HepG2 (cell line): Measurements from ENCODE around the gene SIGLEC6.

Experiments used
- CSRNP2 ChIP-seq: sonication (generic); formaldehyde crosslinking; conservative IDR thresholded peaks from 2 replicates; pipeline ENCODE4 v1.8.0; 2022; ENCODE audit warnings: low read depth, missing genetic modification reagents
- ESRRA ChIP-seq: sonication (generic); formaldehyde crosslinking; IDR thresholded peaks from 2 replicates; pipeline ENCODE4 v1.5.1; 2020; ENCODE audit warnings: mild to moderate bottlenecking, low read depth, missing genetic modification reagents
- IRF2 ChIP-seq: IDR thresholded peaks from 2 replicates; pipeline ENCODE4 v1.6.1; 2018; ENCODE audit warnings: missing genetic modification reagents, missing compliant biosample characterization
- MXI1 ChIP-seq: IDR thresholded peaks from 3 replicates; pipeline ENCODE4 v1.6.1; 2012; ENCODE audit warnings: low read depth, low read length, inconsistent platforms, borderline replicate concordance
- POLR2A ChIP-seq, 2 experiments: IDR thresholded peaks; 2 replicates each; pipeline ENCODE4 v1.6.1; 2011; ENCODE audit warnings: low read depth in 2 of 2, low read length in 2 of 2, mild to moderate bottlenecking in 1 of 2, moderate library complexity in 1 of 2; ENCODE audit not compliant: insufficient read depth in 1 of 2
- YEATS2 ChIP-seq: sonication (generic); formaldehyde crosslinking; IDR thresholded peaks from 2 replicates; pipeline ENCODE4 v1.4.0; 2020; ENCODE audit warnings: missing genetic modification reagents, borderline replicate concordance
- ZKSCAN1 ChIP-seq: fragments of 150-350 bp; IDR thresholded peaks from 2 replicates; pipeline ENCODE4 v1.6.1; 2014; ENCODE audit warnings: low read length
- TF ChIP-seq, protein P1 (sequence below): fragments of 450-650 bp; IDR thresholded peaks from 2 replicates; pipeline ENCODE4 v1.6.1; 2017; ENCODE audit warnings: mild to moderate bottlenecking

DNA sequence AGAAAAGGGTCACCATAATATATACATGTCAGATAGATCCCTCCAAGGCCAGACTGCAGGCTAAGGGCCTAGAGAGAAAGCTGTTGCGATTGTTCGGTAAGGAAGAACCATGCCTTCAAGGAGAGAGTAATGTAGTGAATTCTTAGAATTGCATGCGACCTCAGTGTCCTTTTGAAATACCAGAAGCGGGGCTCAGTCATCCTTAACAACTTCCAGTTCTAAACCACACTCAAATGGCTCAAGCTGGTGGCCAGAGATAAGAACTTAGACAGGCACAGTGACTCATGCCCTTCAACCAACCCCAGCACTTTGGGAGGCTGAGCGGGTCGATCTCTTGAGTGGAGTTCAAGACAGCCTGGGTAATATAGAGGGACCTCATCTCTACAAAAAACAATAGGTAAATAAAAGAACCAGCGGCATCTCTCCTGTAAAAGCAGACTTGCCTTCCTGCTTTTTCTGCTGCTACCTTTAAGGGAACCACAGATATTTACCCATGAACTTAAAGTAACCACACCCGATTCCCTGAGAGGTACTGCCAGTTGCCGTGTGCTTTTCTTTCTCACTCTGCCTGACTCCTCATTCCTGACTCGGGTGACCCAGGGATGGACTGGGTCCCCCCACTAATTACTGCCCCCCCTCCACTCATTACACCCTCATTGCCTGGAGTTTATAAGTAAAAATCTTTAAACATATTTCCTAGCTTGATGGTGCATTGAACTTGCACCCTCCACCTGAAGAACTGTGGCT lies 15.4 kb upstream of the SIGLEC6 start:
- no peak for TF ChIP-seq IRF2 (CRISPR knock-in tag)
- no peak for TF ChIP-seq POLR2A (IDR thresholded peaks at IDR 0.05; ENCODE audit: insufficient read depth in 1 of 2, low read depth in 2 of 2, low read length in 2 of 2)
- TF ChIP-seq YEATS2 (CRISPR knock-in tag), result no peak
- TF ChIP-seq ZKSCAN1, result no peak
- TF ChIP-seq ESRRA (CRISPR knock-in tag), result no peak
- no peak for TF ChIP-seq MXI1
- TF ChIP-seq CSRNP2 (CRISPR knock-in tag), result no peak
- TF ChIP-seq, protein P1, sequence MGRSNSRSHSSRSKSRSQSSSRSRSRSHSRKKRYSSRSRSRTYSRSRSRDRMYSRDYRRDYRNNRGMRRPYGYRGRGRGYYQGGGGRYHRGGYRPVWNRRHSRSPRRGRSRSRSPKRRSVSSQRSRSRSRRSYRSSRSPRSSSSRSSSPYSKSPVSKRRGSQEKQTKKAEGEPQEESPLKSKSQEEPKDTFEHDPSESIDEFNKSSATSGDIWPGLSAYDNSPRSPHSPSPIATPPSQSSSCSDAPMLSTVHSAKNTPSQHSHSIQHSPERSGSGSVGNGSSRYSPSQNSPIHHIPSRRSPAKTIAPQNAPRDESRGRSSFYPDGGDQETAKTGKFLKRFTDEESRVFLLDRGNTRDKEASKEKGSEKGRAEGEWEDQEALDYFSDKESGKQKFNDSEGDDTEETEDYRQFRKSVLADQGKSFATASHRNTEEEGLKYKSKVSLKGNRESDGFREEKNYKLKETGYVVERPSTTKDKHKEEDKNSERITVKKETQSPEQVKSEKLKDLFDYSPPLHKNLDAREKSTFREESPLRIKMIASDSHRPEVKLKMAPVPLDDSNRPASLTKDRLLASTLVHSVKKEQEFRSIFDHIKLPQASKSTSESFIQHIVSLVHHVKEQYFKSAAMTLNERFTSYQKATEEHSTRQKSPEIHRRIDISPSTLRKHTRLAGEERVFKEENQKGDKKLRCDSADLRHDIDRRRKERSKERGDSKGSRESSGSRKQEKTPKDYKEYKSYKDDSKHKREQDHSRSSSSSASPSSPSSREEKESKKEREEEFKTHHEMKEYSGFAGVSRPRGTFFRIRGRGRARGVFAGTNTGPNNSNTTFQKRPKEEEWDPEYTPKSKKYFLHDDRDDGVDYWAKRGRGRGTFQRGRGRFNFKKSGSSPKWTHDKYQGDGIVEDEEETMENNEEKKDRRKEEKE, result no peak
